Skin epidermis (tissue), 12 donors: ENCODE measurements around the gene CACHD1.
"Not testable (repeated sequence)": the region's sequence is repeated elsewhere in the genome, so short reads cannot be mapped to it uniquely, and the experiment has no call there.

Experiments
- H3K27ac ChIP-seq, 21 experiments: fragments of 200-600 bp; sonication (generic) in 11 of 21; one replicate each; pipeline ENCODE4 v1.5.0; 2020; ENCODE audit warnings: mild to moderate bottlenecking in 3 of 21, inconsistent platforms in 2 of 21, moderate library complexity in 2 of 21
- H3K4me3 ChIP-seq, 7 experiments: fragments of 200-600 bp; sonication (generic) in 2 of 7; one replicate each; pipeline ENCODE4 v1.5.0; 2020; ENCODE audit warnings: inconsistent platforms in 2 of 7, mild to moderate bottlenecking in 2 of 7, moderate library complexity in 1 of 7

CACHD1 gene

DNA sequence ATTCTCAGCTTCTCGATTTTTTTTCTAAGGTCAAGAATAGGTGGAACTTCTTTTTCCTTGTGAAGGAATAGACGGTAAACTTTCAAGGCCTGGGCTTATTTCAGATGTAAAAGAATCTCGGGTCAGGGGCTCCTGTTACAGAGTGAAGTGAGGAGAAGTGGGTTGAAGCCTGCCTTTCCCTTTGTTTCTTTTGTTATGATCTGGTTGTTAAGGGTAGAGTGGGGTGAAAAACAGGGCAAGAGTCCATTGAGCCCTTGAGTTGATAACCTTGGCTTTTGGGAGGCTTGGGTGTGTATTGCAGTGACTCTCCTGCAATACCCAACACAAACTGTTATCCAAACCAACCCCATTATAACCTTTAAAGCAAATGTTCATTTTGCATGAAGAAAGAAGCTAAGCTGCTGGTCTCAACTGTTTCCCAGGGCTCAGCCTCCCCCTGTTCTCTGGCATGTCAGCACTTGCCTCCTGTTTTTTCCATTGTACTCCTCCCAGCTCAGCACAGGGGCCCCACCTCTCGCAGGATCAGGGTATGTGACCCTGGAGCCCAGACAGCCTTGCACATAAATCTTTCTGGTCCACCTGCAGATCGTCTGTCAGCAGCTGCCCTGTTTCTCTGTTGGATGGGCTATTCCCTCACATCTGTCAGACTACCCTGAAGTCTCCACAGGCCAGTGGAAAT, 102.4 kb downstream of the CACHD1 start:
- Histone ChIP-seq H3K27ac (no peak overlapping the region), H3K4me3 (no peak overlapping the region)

DNA sequence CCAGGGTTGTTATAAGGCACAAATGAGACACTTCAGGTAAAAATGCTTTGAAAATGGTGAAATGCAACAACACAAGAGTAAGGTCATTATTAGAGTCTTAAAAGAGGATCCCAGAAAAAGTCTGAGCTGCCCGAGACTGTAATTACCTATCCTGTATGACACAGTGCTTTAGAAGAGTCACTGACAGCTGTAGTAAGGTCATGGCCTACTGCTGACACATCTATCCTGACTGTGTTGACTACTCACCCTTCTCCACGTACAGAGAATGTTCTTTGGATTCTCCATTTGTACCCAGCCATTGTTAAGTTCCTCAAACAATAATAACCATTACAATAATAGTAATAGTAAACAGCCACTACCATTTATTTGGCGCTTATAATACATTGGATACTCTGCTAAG, 104.4 kb downstream of the CACHD1 start:
- Histone ChIP-seq H3K4me3 (no peak overlapping the region), H3K27ac (no peak overlapping the region)

DNA sequence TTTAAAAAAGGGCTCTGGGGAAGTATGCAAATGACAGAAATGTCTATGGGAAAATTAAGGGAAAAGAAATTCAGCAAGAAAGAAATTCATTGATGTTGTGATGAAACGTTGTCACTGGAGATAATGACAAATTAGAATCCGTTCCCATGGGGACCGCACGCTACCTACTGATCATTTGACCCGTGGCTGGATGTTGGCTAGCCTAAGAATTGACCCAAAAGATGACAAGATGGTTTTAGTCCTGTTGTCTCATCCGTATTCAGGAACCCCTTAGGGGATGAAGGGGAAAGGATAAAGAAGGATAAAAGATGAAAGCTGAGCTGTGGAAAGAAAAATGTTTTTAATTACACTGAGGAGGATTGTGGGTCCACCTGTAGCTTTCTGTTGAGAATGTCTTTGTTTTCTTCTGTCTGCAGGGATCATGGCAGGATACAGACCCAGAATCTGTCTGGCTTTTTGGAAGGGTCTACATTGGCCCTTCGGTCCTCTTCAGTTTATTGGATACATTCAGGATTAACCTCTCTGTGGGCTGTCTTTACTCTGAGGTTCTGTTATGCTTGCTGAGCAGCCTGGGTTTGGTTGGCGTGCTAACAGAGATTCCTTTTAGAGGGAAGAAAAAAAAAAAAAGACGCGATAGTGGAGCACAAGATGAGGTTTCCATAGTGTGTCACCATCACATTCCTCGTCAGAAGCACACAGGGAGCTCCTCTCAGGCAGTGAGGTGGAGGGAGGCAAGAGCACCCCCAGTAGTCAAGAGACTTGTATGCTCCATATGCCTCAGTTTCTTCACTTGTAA, 106.2 kb downstream of the CACHD1 start:
- Histone ChIP-seq H3K27ac (no peak overlapping the region), H3K4me3 (no peak overlapping the region)

DNA sequence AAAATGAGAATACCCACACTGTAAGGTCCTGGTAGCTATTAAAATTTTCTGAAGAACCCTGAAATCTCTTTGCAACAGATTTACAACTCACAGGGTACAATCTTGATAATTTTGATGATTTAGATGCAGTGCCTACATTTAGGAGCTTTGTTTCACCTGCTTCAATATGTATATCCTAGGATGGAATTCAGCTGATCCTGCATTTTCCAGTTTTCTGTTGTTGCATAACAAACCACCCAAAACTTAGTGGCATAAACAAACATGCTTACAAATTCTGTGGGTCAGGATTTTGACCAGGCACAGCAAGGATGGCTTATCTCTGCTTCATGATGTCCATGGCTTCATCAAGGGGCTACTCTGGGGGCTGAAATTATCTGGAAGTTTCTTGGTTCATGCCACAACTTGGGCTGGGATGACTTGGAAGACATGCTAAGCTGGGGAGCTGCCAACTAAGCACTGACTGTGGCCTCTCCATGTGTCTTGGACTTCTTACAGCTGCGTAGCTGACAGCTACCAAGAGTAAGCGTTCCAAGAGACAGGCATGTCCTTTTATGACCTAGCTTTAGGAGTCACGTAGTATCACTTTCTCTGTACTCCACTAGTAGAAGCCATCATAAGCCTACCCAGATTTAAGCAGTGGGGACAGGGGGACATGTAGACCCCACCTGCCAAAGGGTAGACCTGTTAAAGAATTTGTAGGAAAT, 108.5 kb downstream of the CACHD1 start:
- no peak overlapping the region for H3K4me3 ChIP-seq
- H3K27ac ChIP-seq = no peak overlapping the region

DNA sequence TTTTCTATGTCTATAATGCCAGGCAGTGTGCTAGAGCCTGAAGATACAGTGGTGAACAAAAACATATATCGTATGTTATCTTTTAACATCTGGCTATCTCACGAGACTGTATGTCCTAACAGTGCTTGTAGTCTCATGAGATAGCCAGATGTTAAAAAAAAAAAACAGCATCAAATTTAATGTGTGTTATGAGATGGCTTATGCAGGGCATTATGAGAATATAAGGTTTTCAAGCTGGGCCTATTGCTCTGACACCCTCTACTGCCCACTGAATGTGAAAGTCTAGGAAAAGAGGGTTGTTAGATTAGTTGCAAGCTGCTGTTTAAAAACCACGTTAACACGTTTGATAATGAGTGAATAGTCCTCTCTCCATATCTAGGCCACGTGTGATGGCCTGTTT, 109.8 kb downstream of the CACHD1 start:
- Histone ChIP-seq H3K4me3 (no peak overlapping the region), H3K27ac (no peak overlapping the region)

DNA sequence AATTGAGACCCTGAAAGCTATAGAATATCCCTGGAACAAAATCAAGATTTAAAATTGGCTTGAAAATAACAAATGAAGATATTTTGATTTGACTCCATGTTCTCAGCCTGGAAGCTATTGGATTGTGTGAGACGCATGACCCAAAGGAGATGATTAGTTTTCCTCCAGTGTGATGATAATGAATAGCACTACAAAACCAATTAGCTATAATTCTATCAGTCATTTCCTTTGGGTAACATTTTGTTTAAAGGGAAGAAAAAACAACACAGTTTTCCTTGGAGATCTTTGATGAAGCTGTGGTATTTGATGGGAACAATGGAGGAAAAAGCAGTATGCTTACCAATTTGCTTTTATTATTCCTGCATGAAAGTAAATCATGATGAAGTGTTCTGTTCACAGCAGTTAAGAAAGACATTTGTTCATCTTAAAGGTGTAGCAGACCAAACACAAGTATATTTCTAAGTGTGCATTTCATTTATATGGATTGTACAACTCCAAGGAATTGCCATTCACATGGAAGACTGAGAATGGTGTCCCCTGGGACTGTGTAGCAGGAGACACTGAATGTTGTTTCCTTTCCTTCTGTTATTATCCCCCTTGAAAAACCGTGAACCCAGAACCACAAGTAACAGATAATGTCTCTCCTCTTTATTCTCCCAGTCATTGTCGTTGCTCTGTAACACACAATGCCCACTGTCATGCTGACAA, 111.4 kb downstream of the CACHD1 start:
- Histone ChIP-seq H3K4me3 (no peak overlapping the region), H3K27ac (no peak overlapping the region)

DNA sequence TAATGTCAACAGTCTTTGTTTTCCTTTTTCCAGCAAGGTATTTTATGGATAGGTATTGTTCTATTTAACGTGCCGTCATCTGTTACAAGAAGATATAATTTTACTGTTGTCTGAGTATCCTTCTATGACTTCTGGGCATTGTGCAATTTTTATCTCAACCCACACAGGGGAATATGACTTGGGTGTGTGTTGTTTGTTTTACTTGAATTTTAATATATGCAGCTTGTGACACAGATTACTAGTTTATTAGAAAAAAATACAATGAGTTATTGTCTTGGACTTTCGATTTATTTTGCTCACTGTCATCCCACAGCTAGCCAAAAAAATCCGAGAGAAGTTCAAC, 111.9 kb downstream of the CACHD1 start:
- no peak overlapping the region for H3K4me3 ChIP-seq
- H3K27ac ChIP-seq = no peak overlapping the region

DNA sequence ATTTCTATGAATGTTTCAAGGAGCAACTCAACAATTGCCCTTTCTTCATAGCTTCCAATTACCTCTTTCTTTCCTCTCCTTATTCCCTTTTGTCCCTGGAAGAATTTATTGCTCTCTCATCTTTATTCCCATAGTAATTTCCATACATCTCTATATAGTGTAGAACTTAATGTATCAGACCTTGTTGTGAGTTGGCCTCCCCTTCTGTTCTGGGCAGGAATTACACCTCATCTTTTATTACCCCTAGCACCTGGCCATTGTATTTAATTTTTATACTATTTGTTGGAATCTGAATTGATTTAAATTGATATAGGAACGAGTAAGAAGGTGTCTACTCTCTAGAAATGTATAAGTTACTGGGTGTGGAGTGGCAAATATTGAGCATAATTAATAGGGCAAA, 114.5 kb downstream of the CACHD1 start:
- Histone ChIP-seq H3K4me3 (no peak overlapping the region), H3K27ac (no peak overlapping the region)

DNA sequence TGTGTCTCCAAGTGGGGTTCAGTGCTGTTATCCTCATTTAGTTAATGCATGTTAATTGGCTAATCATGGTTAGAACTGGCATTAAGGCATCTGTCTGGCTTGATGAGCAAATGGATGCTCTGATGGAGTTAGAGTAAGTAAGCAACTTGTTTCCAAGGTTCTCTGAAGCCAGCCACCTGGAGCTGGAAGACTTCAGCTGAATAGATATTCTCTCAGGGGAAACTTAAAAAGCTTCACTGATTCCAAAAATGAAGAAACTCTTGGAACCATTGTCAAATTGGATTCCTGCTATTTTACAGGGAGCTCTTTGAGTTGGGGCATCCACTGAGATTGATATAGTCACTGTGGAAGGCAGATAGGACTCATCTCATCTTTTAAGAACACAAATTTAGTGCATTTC, 118.9 kb downstream of the CACHD1 start:
- Histone ChIP-seq H3K27ac (no peak overlapping the region), H3K4me3 (no peak overlapping the region)

DNA sequence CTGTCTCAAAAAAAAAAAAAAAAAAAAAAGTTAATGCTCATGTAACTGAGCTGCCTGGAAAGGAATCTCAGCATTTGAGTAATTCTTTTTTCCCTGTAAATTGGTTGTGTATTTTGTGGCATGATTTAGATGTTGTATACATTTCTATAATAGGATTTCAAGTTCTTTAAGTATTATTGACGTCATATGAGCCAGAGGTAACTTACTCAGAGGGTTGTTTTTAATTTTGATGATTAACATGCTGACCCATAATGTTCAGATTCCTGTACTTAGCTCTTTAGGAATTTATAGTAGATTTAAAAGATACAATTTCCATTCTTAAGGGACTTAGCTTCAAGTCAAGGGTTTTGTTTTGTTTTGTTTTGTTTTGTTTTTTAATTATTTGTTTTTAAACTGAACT, 120.4 kb downstream of the CACHD1 start:
- H3K27ac ChIP-seq = no peak overlapping the region
- H3K4me3 ChIP-seq = no peak overlapping the region

DNA sequence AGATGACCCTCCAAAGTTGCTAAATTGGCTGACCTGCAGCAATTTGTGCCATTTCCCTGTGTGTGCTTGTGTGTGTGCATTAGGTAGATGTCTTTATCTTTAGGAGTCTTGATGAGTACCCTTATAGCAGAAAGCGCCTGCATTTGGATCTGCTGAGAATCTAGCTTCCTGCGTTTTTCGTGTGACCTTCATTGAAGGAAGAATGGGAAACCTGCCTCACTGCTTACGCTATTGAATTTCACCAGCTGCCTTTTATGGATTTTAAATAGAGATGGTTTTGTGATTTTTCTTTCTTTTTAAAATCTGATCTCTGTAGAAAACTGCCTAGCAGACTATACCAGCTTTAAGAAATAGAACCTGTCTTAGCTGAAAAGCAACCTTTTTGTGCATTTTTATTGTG, 124.5 kb downstream of the CACHD1 start:
- Histone ChIP-seq H3K27ac (no peak overlapping the region), H3K4me3 (no peak overlapping the region)

DNA sequence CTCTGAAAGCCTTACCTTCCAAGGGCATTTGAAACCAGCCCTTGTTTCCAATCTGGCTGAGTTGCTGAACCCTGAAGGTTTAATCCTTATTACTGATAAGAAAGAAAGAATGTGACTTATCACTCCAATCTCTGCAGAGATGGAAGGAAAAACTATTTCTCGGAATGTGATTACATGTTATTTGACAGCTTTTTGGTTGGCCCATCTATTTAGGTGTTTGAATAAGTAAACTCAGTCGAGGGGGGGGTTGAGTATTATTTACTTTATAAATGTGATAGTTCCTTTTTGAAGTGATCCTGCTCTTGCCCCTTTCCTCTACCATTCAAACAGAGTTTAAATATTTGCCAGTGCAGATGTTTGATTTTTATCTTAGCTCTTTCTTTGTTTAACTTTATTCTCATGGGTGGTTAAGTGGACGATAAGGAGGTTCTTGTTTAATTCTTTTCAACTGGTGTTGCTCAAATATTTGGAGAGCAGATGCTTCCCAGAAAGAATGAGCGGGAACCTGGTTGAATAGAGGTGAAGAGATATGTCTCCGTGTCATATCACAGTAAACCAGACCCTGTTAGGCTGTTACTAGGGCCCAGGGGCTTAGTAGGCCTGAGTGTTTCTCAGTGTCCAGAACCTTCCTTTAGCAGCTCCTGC, 126.1 kb downstream of the CACHD1 start:
- no peak overlapping the region for H3K27ac ChIP-seq
- no peak overlapping the region for H3K4me3 ChIP-seq

DNA sequence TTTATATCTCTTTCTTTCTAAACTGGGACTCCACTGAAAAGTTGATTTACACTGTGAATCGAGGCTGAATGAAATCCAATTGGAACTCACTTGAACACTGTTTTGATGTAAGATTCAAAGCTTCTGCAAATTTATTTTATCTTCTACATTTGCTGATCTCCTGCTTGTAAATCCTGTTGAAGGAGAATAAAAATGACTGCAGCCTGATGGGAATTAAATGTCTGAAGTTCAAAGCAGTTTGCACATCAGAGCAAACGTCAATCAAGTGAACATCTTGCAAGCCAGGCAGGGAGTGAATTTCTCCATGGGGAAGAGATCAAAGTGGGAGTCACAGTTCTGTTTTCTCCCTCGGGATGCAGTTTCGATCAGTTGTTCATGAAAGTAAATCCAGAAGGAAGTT, 127.2 kb downstream of the CACHD1 start:
- Histone ChIP-seq H3K4me3 (no peak overlapping the region), H3K27ac (no peak overlapping the region)

DNA sequence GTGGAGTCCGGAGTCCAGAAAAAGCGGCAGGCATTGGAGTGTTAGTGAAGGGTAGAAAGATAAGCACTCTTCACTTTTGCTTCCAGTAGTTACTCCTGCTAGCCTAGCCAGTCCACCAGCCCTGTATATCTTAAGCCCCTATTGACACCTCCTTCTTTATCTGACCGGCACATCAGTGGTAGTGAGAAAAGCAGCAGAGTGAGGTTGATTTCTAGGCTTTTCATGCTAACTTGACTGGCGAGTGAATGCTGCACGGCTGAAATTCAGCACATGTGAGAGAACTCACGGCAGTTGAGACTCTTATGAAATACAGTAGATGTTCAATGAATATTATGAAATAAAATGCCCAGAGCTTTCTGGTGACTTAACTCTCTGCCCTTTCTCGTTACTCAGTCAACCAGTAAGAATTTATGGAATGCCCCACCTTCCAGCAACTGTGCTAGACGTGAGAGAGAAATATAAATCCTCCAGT, 128.2 kb downstream of the CACHD1 start:
- H3K4me3 ChIP-seq = no peak overlapping the region
- no peak overlapping the region for H3K27ac ChIP-seq

DNA sequence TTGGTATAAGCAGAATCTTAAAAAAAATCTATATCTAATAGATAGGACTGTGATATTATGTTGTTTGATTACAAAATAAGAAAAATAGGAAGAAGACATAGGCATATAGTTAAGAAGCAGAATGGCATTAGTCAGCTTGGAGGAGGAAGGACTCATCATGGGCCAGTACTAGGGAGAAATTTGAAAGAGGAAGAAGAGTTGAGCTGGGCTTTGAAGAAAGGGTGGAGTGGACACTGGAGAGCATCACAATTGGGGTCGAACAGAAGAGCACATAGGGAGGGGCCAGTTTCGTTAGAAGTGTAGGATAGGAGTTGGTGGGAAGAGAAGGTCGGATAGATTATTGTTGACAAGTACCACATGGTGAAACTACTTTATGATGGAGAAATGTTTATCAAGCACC, 129.3 kb downstream of the CACHD1 start:
- no peak overlapping the region for H3K27ac ChIP-seq
- H3K4me3 ChIP-seq = no peak overlapping the region

DNA sequence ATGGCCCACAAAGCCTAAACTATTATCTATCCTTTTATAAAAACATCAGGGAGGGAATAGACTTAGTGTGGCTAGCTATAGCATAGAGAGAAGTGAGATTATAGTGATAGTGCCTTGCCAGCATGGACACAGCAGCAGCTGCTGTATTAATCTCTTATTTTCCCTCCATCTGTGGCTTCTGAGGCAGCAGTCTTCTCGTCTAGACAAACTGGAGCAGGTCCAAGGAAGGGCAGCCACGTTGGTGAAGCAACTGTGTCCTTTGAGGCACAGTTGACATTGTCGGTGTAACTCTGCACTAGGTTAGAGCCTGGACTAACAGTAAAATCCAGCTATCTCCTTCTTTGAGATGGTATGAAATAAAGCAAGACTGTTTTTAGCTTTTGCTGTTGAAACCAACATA, 131.3 kb downstream of the CACHD1 start:
- no peak overlapping the region for H3K4me3 ChIP-seq
- no peak overlapping the region for H3K27ac ChIP-seq

DNA sequence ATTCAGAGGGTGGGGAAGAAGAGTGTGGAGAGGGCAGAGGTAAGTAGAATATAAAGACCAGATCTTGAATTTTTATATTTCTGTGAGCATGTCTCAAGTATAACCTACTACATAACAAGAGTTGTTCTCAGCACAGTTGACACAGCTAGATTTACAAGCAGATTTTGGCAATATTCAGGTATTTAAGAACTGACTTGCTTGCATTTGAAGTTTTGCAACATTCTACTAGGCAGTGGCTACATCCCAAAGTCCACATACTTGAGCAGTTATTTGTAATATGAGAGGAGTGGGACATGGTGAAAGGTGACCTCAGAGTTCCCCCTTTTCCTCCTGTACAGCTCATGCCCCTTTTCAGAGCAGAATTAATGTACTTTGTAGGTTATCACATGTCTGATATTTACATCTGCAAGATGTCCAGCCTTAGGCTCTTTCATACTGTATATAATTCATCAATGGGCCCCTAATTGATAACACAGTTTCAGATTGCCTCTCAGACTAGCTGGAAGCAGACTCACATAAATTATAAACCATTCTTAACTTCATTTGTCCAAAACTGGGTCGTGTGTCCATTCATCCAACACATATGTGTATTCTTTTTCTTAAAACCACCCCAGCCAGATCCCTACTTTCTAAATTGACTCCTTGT, 138.2 kb downstream of the CACHD1 start:
- Histone ChIP-seq H3K27ac (no peak overlapping the region), H3K4me3 (no peak overlapping the region)

DNA sequence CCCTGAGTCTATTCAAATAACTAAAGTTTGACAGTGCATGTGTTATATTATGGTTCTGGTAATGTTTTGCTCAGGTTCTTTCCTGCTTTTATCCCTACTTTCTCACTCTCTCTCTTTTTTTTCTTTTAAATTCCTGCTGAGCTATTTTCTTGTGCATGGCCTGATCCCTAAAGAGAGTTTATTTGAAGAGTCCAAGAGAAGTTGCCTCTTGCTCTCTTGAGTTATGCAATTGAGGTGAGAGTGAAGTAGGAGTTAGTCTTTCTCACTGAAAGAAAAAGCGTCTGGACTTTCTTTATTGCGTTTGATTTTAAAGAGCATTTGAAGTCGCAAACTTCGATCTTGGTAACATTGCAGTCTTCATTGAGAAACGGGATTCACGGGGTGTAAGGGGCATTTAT, 138.7 kb downstream of the CACHD1 start:
- Histone ChIP-seq H3K27ac (no peak overlapping the region), H3K4me3 (no peak overlapping the region)

DNA sequence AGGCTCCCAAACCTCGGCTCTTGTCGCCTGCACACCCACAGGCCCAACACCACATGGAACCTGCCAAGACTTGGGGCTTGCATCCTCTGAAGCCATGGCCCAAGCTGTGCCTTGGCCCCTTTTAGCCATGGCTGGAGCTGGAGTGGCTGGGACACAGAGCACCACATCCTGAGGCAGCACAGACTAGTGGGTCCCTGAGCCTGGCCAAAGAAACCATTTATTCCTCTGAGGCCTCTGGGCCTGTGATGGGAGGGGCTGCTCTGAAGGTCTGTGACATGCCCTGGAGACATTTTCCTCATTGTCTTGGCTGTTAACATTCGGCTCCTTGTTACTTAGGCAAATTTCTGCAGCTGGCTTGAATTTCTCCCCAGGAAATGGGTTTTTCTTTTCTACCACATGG, 141.0 kb downstream of the CACHD1 start:
- H3K27ac ChIP-seq = not testable (repeated sequence)

DNA sequence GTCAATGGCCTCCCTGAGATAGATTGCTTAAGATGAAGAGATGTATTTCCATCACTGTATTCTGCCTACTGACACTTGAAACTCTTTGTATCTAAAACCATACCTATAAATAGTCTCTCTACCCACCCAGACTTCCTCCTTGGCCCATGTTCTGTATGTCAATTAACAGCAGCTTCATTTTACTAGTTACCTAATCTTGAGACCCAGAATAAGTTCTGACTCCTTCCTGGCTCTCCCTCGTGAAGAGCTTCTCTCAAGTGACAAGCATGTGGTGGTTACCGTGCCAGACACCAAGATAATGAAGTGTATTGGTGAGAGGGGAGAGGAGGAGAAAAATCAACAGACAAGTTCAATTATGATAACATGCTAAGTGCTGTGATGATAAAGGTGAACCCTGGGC, 146.1 kb downstream of the CACHD1 start:
- Histone ChIP-seq H3K27ac (no peak overlapping the region), H3K4me3 (no peak overlapping the region)

More for the DNA sequence above, 141.0 kb downstream of the CACHD1 start:
- H3K4me3 ChIP-seq = not testable (repeated sequence)
